Progenitor cell of endocrine pancreas (in vitro differentiated cells): Measurements from ENCODE around the gene B3GAT1. TPM values are rescaled to one million over a fixed set of nuclear protein-coding genes. Genes with fewer than 3 reads are reported as not detected.

Source experiments
- DNase-seq: peaks from one replicate; pipeline ENCODE4 v3.0.0; 2021; ENCODE audit warnings: low spot score; ENCODE audit not compliant: unreplicated experiment
- H3K27ac Mint-ChIP-seq: 2 replicates; pipeline ENCODE4 v1.8.0; 2021; ENCODE audit warnings: mild to moderate bottlenecking, moderate library complexity, mixed read lengths
- H3K27me3 Mint-ChIP-seq: 2 replicates; pipeline ENCODE4 v1.8.0; 2021; ENCODE audit warnings: mixed read lengths
- H3K36me3 Mint-ChIP-seq: 2 replicates; pipeline ENCODE4 v1.8.0; 2022; ENCODE audit warnings: mixed read lengths; ENCODE audit not compliant: insufficient read depth
- H3K4me1 Mint-ChIP-seq: 2 replicates; pipeline ENCODE4 v1.8.0; 2021; ENCODE audit warnings: low read depth, mixed read lengths
- H3K4me3 Mint-ChIP-seq: 2 replicates; pipeline ENCODE4 v1.8.0; 2021; ENCODE audit warnings: low read depth, mild to moderate bottlenecking, moderate library complexity, mixed read lengths
- H3K9me3 Mint-ChIP-seq: 2 replicates; pipeline ENCODE4 v1.8.0; 2021; ENCODE audit warnings: low read depth, mixed read lengths
- CTCF ChIP-seq: fragments of 200-600 bp; sonication (generic); IDR thresholded peaks from one replicate; pipeline ENCODE4 v1.5.0; 2021; ENCODE audit warnings: antibody characterized with exemption, mild to moderate bottlenecking; ENCODE audit not compliant: unreplicated experiment
- total RNA-seq: library from RNA; stranded (reverse); gene quantifications from 2 replicates; pipeline ENCODE4 v1.2.1, GENCODE V29; 2021

Gene B3GAT1
- total RNA-seq, 1 donor from 2014 or later, result 5.1 TPM

GRCh38 chr11:134417871-134418840 is 6.1 kb upstream of the B3GAT1 start:
- H3K9me3 Mint-ChIP-seq, result no peaks in the 10 kb centered on the region
- H3K27ac Mint-ChIP-seq, result no peak overlapping the region
- no peak for TF ChIP-seq CTCF
- peaks cover 49% of the 10 kb centered on the region for H3K27me3 Mint-ChIP-seq
- no peaks in the 10 kb centered on the region for H3K36me3 Mint-ChIP-seq
- H3K4me3 Mint-ChIP-seq, result no peak overlapping the region
- H3K4me1 Mint-ChIP-seq, result no peaks in the 10 kb centered on the region
- peak; percentile 33 for DNase-seq

- H3K36me3 Mint-ChIP-seq, result no peaks in the 10 kb centered on the region
- H3K27me3 Mint-ChIP-seq, result peaks cover 50% of the 10 kb centered on the region
- no peak overlapping the region for H3K27ac Mint-ChIP-seq
- H3K4me3 Mint-ChIP-seq, result no peak overlapping the region
- H3K9me3 Mint-ChIP-seq, result no peaks in the 10 kb centered on the region
- H3K4me1 Mint-ChIP-seq, result no peaks in the 10 kb centered on the region
- TF ChIP-seq CTCF, result no peak
- DNase-seq, result no peak
Measured at GRCh38 chr11:134416726-134417125, 4.7 kb upstream of the B3GAT1 start.

- Mint-ChIP-seq H3K4me1 (no peaks in the 10 kb centered on the region), H3K27ac (no peak overlapping the region), H3K4me3 (no peak overlapping the region), H3K27me3 (peaks cover 65% of the 10 kb centered on the region), H3K36me3 (no peaks in the 10 kb centered on the region), H3K9me3 (no peaks in the 10 kb centered on the region)
- no peak for TF ChIP-seq CTCF
- DNase-seq, result no peak
Measured at GRCh38 chr11:134414766-134415765, 3.0 kb upstream of the B3GAT1 start.

- Mint-ChIP-seq H3K4me1 (no peaks in the 10 kb centered on the region), H3K27ac (peak overlapping the region; percentile 44), H3K27me3 (peaks cover 75% of the 10 kb centered on the region), H3K4me3 (peak overlapping the region; percentile 65), H3K9me3 (no peaks in the 10 kb centered on the region), H3K36me3 (no peaks in the 10 kb centered on the region)
- TF ChIP-seq CTCF, result no peak
- no peak for DNase-seq
Measured at GRCh38 chr11:134413826-134414731, 2.0 kb upstream of the B3GAT1 start.
